HG02759 (cell line): ENCODE results near the gene ALG12.
"Not testable (repeated sequence)": the region's sequence is repeated elsewhere in the genome, so short reads cannot be mapped to it uniquely, and the experiment has no call there.

Experiments
- ATAC-seq: cut with Tn5 transposase; IDR thresholded peaks from one replicate; pipeline ENCODE4 v1.9.1; 2021; ENCODE audit warnings: mild to moderate bottlenecking, moderate library complexity; ENCODE audit not compliant: unreplicated experiment

ALG12 gene

GRCh38 chr22:49946612-49947295 lies 28.5 kb upstream of the ALG12 start:
- ATAC-seq: no peak

- ATAC-seq: not testable (repeated sequence)
These were observed 27.0 kb upstream of the ALG12 start for GRCh38 chr22:49945042-49945794.

- ATAC-seq: no peak
These were observed 26.2 kb upstream of the ALG12 start for GRCh38 chr22:49944399-49944891.

GRCh38 chr22:49943771-49944398 lies 25.6 kb upstream of the ALG12 start:
- no peak for ATAC-seq

GRCh38 chr22:49943405-49943765 lies 25.1 kb upstream of the ALG12 start:
- no peak for ATAC-seq

GRCh38 chr22:49942565-49943404 lies 24.5 kb upstream of the ALG12 start:
- ATAC-seq: no peak

GRCh38 chr22:49941507-49942316 lies 23.5 kb upstream of the ALG12 start:
- ATAC-seq: no peak

- no peak for ATAC-seq
These were observed 20.4 kb upstream of the ALG12 start for GRCh38 chr22:49938565-49939136.

GRCh38 chr22:49937758-49938564 lies 19.7 kb upstream of the ALG12 start:
- no peak for ATAC-seq

- ATAC-seq: no peak
These were observed 18.9 kb upstream of the ALG12 start for GRCh38 chr22:49936973-49937757.

GRCh38 chr22:49936018-49936972 lies 18.1 kb upstream of the ALG12 start:
- peak; percentile 72 for ATAC-seq

- ATAC-seq: no peak
These were observed 17.3 kb upstream of the ALG12 start for GRCh38 chr22:49935561-49935960.

- ATAC-seq: no peak
These were observed 16.8 kb upstream of the ALG12 start for GRCh38 chr22:49934891-49935557.

- no peak for ATAC-seq
These were observed 16.1 kb upstream of the ALG12 start for GRCh38 chr22:49934160-49934890.

GRCh38 chr22:49933236-49934159 lies 15.3 kb upstream of the ALG12 start:
- no peak for ATAC-seq
